Prostate gland (tissue), 2 donors: ENCODE results near the gene RNPEP.

Source experiments
- CTCF ChIP-seq, 4 experiments: fragments of 200-600 bp in 2 of 4; fragments of 450-650 bp in 2 of 4; sonication (generic) in 2 of 4; IDR thresholded peaks; 1 replicate in 3 of 4; 2 replicates in 1 of 4; pipeline ENCODE4 v1.5.1; 2016 to 2019; ENCODE audit warnings: antibody characterized with exemption in 4 of 4, mild to moderate bottlenecking in 2 of 4, moderate library complexity in 2 of 4
- POLR2A ChIP-seq: fragments of 450-650 bp; IDR thresholded peaks from one replicate; pipeline ENCODE4 v1.6.1; 2016; ENCODE audit warnings: antibody characterized with exemption, mild to moderate bottlenecking

- TF ChIP-seq CTCF (IDR thresholded peaks at IDR 0.05) (no peak), POLR2A (no peak)
Measured at GRCh38 chr1:201954263-201955008, 28.0 kb upstream of the RNPEP start.
